ENCODE data around the gene SPRYD4.

Gene SPRYD4

GRCh38 chr12:56449622-56449984 lies 18.8 kb upstream of the SPRYD4 start:
- Histone ChIP-seq H3K36me3 (ENCODE audit: control insufficient read depth, low read length) (peaks cover 22% of the 10 kb centered on the region), H3K4me2 (ENCODE audit: low read length) (peak overlapping the region; percentile 81), H3K27ac (ENCODE audit: low read depth, low read length) (peak overlapping the region; percentile 86), H3K9me2 (replicated peaks; ENCODE audit: control insufficient read depth, low read length) (no peaks in the 10 kb centered on the region), H3K9me3 (ENCODE audit: control insufficient read depth, insufficient read depth, low read length) (no peaks in the 10 kb centered on the region), H3K4me3 (ENCODE audit: low read length) (peak overlapping the region; percentile 81), H3F3A (ENCODE audit: control insufficient read depth, insufficient read depth) (no peaks in the 10 kb centered on the region), H3K27me3 (ENCODE audit: control insufficient read depth, low read length) (no peaks in the 10 kb centered on the region), H3K4me1 (ENCODE audit: control insufficient read depth, low read length) (peaks cover 27% of the 10 kb centered on the region), H3K79me2 (ENCODE audit: control insufficient read depth, low read length) (peaks cover 39% of the 10 kb centered on the region), H4K20me1 (ENCODE audit: control insufficient read depth, insufficient read depth, low read depth, low read length) (no peaks in the 10 kb centered on the region)
- TF ChIP-seq EZH2phosphoT487 (IDR thresholded peaks at IDR 0.05; ENCODE audit: borderline replicate concordance, low read length) = no peak
- no peak for TF ChIP-seq CTCF (IDR thresholded peaks at IDR 0.05; ENCODE audit: low read depth, low read length, poor library complexity, severe bottlenecking)

- no peaks in the 10 kb centered on the region for H3K27me3 ChIP-seq (ENCODE audit: control insufficient read depth, low read length)
- no peaks in the 10 kb centered on the region for H3F3A ChIP-seq (ENCODE audit: control insufficient read depth, insufficient read depth)
- H3K79me2 ChIP-seq (ENCODE audit: control insufficient read depth, low read length) = peaks cover 35% of the 10 kb centered on the region
- peaks cover 25% of the 10 kb centered on the region for H3K4me1 ChIP-seq (ENCODE audit: control insufficient read depth, low read length)
- H3K4me3 ChIP-seq (ENCODE audit: low read length) = peak overlapping the region; percentile 81
- H4K20me1 ChIP-seq (ENCODE audit: control insufficient read depth, insufficient read depth, low read depth, low read length) = no peaks in the 10 kb centered on the region
- no peaks in the 10 kb centered on the region for H3K9me3 ChIP-seq (ENCODE audit: control insufficient read depth, insufficient read depth, low read length)
- H3K36me3 ChIP-seq (ENCODE audit: control insufficient read depth, low read length) = peaks cover 18% of the 10 kb centered on the region
- H3K27ac ChIP-seq (ENCODE audit: low read depth, low read length) = peak overlapping the region; percentile 86; the same call in 1 of the 2 replicates
- no peaks in the 10 kb centered on the region for H3K9me2 ChIP-seq (replicated peaks; ENCODE audit: control insufficient read depth, low read length)
- peak overlapping the region; percentile 81 for H3K4me2 ChIP-seq (ENCODE audit: low read length)
- TF ChIP-seq CTCF (IDR thresholded peaks at IDR 0.05; ENCODE audit: low read depth, low read length, poor library complexity, severe bottlenecking) = no peak
- no peak for TF ChIP-seq EZH2phosphoT487 (IDR thresholded peaks at IDR 0.05; ENCODE audit: borderline replicate concordance, low read length)
Measured at GRCh38 chr12:56450241-56450640, 18.1 kb upstream of the SPRYD4 start.

- no peaks in the 10 kb centered on the region for H3F3A ChIP-seq (ENCODE audit: control insufficient read depth, insufficient read depth)
- no peak overlapping the region for H3K4me2 ChIP-seq (ENCODE audit: low read length)
- no peaks in the 10 kb centered on the region for H3K9me2 ChIP-seq (replicated peaks; ENCODE audit: control insufficient read depth, low read length)
- peaks cover 14% of the 10 kb centered on the region for H3K36me3 ChIP-seq (ENCODE audit: control insufficient read depth, low read length)
- no peaks in the 10 kb centered on the region for H3K9me3 ChIP-seq (ENCODE audit: control insufficient read depth, insufficient read depth, low read length)
- peaks cover 25% of the 10 kb centered on the region for H3K4me1 ChIP-seq (ENCODE audit: control insufficient read depth, low read length)
- H3K79me2 ChIP-seq (ENCODE audit: control insufficient read depth, low read length) = peaks cover 28% of the 10 kb centered on the region
- H4K20me1 ChIP-seq (ENCODE audit: control insufficient read depth, insufficient read depth, low read depth, low read length) = no peaks in the 10 kb centered on the region
- H3K27ac ChIP-seq (ENCODE audit: low read depth, low read length) = no peak overlapping the region
- H3K4me3 ChIP-seq (ENCODE audit: low read length) = no peak overlapping the region
- no peak for TF ChIP-seq EZH2phosphoT487 (IDR thresholded peaks at IDR 0.05; ENCODE audit: borderline replicate concordance, low read length)
- no peaks in the 10 kb centered on the region for H3K27me3 ChIP-seq (ENCODE audit: control insufficient read depth, low read length)
Measured at GRCh38 chr12:56451147-56451546, 17.2 kb upstream of the SPRYD4 start.

- TF ChIP-seq CTCF (IDR thresholded peaks at IDR 0.05; ENCODE audit: low read depth, low read length, poor library complexity, severe bottlenecking) (no peak), EZH2phosphoT487 (IDR thresholded peaks at IDR 0.05; ENCODE audit: borderline replicate concordance, low read length) (no peak)
- Histone ChIP-seq H3K79me2 (ENCODE audit: control insufficient read depth, low read length) (no peaks in the 10 kb centered on the region), H3K27ac (ENCODE audit: low read depth, low read length) (no peak within 1 kb of the TSS), H3K4me2 (ENCODE audit: low read length) (no peak within 1 kb of the TSS), H3K9me3 (ENCODE audit: control insufficient read depth, insufficient read depth, low read length) (no peaks in the 10 kb centered on the region), H3F3A (ENCODE audit: control insufficient read depth, insufficient read depth) (no peaks in the 10 kb centered on the region), H3K36me3 (ENCODE audit: control insufficient read depth, low read length) (no peaks in the 10 kb centered on the region), H4K20me1 (ENCODE audit: control insufficient read depth, insufficient read depth, low read depth, low read length) (no peaks in the 10 kb centered on the region), H3K4me1 (ENCODE audit: control insufficient read depth, low read length) (peaks cover 17% of the 10 kb centered on the region), H3K4me3 (ENCODE audit: low read length) (no peak within 1 kb of the TSS), H3K9me2 (replicated peaks; ENCODE audit: control insufficient read depth, low read length) (no peaks in the 10 kb centered on the region), H3K27me3 (ENCODE audit: control insufficient read depth, low read length) (no peaks in the 10 kb centered on the region)
Measured at GRCh38 chr12:56454557-56454956, 13.8 kb upstream of the SPRYD4 start, which contains the start of gene MIP. Gene MIP, minus strand, starts transcription at chr12:56454657. Its CDS starts 44 bp downstream, at chr12:56454613.
